Activated CD4-positive, CD25-positive, alpha-beta regulatory T cell treated with anti-CD3 and anti-CD28 coated beads, Interleukin-2, amount 50 U/mL, for 24 hours (primary cell): Measurements from ENCODE around the gene TRIM31.

Experiments
- ATAC-seq, 2 donors: fragments of 150-1000 bp; cut with Tn5 transposase; one replicate each; pipeline ENCODE4 v1.10.0; 2021; ENCODE audit warnings: mild to moderate bottlenecking in 1 of 2, moderate library complexity in 1 of 2

The TRIM31 gene, protein sequence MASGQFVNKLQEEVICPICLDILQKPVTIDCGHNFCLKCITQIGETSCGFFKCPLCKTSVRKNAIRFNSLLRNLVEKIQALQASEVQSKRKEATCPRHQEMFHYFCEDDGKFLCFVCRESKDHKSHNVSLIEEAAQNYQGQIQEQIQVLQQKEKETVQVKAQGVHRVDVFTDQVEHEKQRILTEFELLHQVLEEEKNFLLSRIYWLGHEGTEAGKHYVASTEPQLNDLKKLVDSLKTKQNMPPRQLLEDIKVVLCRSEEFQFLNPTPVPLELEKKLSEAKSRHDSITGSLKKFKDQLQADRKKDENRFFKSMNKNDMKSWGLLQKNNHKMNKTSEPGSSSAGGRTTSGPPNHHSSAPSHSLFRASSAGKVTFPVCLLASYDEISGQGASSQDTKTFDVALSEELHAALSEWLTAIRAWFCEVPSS

DNA sequence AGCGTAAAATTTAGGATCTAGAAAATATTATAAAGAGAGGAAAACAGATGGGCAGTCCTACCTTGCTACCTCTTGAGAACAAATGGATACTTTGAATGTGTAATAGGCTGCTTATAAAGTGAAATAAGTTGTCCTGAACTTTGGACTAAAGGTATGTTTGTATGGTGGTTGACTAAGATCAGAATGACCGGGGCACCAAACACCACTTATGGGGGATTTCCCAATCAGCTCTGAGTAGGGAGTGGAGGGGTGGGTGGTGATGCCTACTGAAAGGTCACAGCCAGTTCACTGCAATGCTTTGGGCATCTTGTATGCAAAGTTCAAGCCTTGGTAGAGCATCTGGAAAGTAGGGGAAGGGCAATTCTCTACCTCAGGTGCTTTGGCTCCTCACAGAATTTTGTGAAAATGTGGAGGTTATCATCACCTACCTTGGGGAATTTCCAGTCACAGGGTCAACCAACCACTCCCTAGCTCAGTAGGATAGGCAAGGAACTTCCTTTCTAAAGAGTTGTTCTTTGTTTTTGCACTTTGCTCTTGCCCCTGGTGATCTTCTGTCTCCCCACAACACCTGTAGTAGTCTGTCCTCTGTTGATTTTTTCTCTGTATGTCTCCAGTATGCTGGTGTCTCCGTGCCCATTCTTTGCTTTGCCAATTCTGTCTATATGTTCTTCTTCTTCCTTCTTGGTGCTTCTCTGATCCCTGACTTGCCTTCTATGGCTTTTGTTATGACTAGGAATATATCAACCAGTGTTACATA lies at the start of gene TRIM31:
TSS of gene TRIM31 (minus strand) at position 88 of the 757 bp plus-strand sequence. CDS start 285 bp downstream, outside the sequence.
- peak; percentile 60 to 72 for ATAC-seq

DNA sequence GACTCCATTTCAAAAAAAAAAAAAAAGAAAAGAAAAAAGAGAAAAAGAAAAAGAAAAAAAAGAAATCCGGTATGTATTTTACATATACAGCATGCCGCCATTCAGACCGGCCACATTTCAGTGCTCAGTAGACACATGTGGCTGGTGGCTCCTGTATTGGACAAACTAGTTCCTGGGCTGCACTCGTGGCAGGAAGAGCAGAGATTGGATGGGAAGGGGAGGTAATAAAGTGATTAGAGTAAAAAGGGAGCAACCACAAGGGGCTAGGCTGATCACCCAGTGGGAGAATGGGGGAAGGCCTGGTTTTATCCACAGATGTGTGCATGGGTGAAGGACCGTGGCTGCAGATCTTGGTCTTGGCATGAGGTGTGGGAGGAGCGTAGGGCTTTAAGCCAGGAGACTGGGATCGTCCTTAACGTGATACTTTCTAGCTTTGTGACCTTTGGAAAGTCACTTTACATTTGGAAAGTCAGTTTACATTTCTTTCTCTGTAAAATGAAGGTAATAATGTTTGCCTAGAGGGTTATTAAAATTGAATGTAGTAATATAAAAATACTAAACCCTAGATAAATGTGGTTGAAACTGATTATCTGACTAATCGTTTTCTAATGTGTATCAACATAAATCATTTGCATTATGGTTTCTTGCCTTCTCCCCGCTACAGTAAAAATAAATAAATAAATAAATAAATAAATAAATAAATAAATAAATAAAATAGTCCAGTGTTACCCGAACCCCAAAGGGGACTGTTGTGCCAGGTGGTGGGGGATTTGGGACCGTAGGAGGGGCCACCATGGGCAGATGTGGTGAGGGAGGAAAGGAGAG lies 49.6 kb upstream of the TRIM31 start:
- peak; percentile 52 to 55 for ATAC-seq

DNA sequence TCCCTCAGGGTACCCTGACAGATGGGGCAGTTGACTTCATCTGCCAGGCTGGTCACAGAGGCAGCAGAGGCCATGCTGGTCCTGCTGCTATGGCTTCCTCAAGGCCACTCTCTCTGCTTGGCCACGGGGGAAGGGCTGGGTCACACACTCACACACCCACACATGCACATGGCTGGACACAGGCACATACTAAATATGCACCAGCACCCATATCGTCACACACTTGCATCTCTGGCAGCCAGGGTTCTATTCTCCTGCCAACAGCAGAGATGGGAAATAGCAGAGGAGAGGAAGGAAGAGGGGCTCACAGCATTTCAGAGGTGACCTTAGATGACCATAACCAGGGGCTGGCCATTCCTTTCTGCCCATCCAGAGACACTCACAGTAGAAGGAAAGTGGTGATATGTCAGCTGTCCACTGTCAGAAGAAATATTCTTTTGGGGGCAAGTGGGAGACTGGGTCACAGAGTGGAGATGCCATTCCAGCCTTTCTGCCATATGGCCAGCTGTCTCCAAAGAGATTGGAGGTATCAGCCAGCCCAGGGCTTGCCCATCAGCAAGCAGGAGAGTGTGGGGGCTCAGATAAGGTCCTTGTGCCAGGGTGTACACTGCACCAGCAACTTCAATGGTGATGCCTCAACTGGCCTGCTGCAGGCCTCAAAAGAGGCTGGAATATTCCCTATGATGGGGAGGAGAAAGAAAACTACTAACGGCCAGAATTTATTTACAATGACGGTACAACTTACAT lies 48.1 kb upstream of the TRIM31 start, which contains the start of gene TRIM10:
TSS of gene TRIM10 (minus strand) at position 427 of the 747 bp plus-strand sequence. CDS start at position 74, 353 bp downstream.
- ATAC-seq, result no peak

DNA sequence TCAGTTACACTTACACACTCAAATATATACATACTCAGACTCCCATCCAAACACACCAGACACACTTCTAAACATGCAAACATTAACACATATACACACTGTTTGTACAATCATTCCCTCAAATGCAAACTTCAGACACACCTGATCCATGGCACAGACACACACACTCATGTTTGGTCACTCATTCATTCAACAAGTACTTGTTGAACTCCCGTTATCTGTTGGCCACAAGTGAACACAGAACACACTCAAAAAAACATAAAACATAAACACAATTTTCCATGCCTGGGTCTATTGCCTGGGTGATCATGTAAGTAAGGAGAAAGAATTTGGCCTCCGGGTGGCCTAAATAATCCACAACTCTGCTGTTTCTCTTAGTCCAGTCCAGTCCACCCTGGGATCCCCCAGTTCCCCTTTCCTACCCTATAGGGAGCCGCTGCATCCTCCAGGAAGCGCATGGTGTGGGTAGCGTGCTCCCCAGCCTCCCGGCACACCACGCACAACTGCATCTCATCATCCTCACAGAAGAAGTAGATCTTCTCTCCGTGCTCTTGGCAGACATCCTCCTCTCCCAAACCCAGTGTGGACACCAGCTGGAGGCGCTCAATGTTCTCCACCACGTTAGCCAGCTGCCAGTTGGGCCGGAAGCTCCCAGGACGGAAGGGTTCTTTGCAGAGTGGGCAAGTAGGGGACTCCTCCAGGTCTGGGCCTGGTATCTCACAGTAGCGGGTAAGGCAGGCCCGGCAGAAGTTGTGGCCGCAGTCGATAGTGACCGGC lies 47.3 kb upstream of the TRIM31 start:
- ATAC-seq, result no peak

DNA sequence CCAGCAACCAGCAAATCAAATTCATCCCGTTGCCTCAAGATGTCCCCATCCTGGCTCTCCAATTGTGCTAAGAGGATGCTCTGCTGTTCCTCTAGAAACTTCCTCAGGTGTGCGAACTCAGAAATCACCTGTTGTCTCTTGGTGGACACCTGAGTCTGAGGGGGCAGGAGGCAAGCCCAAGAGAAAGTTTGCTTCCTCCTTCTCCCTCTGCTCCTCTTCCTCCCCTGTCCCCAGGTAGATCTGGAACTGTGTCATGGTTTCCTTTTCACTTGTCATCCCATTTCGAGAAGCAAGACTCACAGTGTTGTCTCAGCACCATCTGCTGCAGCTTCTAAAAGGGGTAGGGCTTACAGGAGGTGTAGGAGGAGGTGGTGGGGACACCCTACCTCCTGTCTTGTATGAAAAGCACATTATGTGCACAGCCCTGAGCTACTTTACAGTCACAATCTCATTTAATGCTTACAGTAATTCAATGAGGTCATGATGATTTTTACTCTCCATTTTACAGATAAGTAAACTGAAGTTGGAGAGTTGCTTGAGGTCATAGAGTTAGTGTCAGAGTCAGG lies 45.7 kb upstream of the TRIM31 start:
- peak; percentile 59 to 71 for ATAC-seq

DNA sequence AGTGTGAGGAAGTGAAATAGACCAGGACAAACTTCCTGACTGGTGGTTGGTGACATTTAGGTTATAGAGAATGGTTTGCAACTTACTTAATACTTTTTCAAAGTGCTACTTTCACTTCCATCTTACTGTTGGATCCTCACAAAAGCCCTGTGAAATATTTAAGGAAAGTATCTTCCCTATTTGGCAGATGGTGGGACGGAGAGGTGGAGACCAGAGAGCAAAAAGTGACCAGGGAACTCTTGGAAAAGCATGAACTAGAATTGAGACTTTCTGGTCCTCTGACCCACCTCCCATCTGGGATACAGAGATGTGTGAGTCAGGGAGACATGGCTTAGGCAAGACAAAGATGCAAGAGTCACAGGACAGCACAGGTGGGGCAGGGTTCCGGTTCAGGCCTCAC lies 45.1 kb upstream of the TRIM31 start:
- ATAC-seq, result no peak

DNA sequence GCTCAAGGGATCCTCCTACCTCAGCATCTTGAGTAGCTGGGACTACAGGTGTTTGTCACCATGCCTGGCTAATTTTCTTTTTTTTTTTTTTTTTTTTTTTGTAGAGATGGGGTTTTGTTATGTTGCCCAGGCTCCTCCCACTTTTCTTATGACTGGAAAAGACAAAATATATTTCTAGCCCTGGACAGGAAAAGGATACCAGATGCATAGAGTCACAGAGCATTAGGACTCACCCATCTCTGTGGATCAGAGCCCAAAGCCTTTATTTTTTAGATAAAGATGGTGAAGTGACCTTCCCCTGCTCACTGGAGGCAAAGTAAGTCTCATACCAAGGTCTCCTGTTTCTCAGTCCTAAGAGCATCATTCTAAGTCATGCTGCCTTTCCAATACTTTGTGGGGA lies 44.7 kb upstream of the TRIM31 start:
- no peak for ATAC-seq

DNA sequence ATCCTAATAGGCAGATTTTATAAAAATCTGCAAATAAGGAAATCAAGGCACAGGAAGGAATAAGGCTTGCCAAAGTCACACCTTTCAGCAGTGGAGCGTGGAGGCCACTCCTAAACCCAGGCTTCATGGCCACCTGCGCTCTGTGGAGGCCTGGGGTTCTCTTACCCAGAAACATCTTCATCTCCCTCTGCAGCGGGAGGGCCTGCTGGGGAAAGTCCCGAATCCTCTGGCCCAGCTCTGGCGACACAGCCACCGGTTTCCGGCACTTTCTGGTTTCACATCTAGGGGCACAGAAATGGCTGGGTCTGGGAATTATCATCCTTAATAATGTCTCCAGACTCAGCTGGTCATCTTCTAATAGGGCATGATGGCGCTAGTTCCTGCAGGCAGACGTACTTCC lies 43.9 kb upstream of the TRIM31 start:
- ATAC-seq, result no peak

DNA sequence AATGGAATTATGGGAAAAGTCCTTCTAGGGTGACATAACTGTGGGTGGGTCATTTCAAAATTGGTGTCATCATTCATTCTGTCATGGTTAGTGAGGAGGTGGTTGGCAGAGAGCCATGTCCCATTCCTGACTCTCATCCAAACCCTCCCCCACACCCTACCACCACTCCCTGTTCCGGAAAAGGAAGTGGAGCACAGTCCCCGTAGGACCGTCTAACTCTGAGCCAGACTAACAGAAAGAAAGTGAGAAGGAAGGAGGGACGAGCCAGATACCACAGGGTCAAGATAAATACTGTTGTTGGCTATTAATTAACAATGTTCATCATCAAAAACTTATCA lies 43.3 kb upstream of the TRIM31 start:
- no peak for ATAC-seq

DNA sequence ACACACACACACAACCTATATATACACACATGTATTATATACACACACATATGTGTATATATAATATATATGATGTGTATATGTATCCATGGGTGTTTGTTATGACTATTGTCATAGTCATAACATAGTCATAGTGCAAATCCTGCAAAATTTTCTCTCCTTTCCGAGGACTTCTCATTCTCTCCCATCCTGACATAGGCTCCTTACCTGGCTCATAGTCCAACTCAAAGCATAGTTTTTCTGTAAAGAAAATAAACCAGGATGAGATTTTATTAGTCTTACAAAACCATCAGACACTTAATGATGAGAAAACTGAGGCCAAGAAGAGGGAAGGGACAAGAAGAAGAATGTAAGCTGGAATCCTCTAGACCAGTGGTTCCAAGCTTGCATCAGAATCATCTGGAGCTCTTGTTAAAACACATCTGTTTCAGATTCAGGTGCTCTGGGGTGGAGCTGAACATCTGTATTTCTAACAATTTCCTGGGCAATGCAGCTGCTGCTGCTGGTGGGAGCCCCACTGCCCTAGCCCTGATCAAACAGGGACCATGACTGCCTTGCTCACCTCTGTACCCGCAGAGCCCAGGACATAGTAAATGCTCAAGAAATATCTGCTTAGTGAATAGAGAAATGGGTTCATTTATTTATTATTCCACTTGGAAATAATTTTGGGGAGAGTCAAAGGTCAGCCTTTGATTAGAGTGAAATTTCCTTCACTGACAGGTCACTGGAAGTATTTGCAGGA lies 42.8 kb upstream of the TRIM31 start:
- ATAC-seq, result no peak

DNA sequence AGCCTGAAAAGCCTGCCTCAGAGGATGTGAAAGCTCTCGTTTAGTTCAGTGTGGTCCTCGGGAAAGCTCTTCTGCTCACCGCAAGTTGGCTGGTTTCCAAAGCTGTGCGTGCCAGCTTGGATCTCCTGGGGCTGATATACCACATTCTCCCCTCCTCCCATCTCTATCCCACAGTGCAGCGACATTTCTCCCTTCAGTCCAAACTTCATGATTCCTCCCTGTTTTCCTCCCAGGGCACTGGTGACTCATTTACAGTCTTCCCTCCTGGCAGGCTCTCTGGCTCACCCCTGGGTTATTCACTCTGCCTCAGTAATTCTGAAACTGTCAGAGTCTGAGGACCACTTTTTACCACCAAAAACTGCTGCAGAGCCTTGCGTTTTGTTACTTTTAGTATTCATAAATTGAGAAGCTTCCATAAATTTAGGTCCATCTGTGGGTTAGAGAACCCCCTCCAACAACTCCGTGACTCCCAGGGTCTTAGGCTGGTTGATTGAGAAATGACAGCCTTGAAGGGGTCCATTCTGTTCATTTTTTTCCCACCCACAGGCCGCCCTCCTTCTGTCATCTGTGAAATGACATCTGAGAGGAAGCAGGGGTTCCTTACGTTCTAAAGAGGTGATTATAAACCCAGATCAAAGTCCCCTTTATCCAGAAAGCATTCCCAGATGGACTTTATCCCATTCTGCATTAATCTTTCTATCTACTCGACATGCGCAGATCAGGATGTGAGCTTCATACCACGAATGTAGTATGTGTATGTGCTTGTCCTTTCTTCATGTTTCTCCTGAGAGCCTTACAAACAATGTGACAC lies 42.0 kb upstream of the TRIM31 start:
- ATAC-seq, result no peak

DNA sequence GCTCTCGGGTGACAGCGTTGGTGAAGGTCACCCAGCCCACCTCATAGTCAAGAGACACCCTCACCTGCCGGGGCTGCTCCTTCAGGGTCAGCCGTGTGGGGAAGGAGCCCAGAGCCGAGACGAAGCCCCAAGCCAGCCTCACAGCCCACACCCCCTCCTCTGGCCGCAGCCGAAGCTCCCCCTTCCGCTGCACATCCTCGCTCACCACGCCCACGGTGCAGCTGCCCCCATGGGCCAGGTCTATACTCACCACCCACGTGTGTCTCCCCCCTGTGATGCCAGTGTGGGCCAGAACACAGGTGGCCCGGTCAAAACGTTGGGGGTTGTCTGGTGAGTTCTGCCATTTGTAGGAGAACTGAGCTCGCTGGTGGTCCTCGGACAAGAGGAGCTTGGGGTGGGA lies 41.2 kb upstream of the TRIM31 start:
- ATAC-seq, result no peak

DNA sequence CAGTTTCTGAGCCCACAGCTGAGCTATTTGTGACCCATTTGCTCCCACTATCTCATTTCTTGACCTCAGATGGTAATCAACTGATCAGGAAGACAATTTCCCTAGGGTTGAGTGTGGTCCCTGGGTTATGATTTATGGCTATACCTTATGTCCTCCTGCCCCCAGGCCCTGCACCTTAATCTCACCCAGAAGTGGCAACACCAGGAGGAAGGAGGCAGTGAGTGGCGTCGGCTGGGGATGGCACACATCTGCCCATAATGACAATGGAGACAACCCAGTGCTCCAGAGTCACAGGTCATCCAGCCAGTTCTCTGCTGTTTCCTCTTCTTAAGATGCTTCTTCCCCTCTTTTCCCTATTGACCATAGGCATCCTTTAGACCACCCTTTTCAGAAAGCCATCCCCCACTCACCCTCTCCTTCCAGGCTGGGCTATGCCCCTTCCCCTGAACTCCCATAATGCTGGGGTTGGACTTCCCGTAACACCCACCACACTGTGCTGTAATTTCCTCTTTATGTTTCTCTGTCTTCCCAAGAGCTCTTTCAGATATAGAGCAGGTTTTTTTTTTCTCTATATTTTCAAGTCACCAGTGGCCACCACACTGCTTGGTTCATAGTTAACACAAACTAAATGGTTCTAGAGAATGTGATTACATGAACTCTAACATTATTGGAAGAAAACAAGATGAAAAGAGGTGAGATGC lies 40.2 kb upstream of the TRIM31 start:
- ATAC-seq, result no peak

DNA sequence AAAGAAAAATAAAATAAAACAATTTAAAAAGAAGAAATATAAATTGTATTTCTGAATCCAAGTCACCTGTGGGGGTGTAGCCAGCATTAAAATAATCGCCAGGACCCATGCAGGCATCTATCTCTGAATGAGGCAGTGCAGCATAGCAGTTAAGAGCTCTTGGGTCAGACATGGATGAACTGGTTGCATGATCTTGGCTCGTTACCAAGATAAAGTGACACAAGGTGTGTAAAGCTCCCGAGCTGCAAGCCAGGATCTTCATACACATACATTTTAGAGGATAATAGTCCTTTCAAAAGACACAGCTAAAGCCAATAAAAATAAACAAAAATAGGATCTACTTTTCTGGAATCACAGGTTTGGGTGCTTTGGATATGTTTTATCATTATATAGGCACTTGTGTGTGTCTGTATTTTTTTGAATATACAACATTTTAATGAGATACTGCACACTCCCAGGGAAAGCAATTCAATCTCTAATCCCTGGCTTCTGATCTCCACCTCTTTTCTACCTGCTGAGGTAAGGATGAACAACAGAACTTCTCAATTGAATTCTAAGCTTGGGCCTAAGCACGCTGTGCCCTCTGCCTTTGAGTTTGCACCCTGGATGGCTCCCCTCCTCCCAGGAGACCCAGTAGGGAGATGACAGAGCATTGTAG lies 39.3 kb upstream of the TRIM31 start:
- no peak for ATAC-seq

DNA sequence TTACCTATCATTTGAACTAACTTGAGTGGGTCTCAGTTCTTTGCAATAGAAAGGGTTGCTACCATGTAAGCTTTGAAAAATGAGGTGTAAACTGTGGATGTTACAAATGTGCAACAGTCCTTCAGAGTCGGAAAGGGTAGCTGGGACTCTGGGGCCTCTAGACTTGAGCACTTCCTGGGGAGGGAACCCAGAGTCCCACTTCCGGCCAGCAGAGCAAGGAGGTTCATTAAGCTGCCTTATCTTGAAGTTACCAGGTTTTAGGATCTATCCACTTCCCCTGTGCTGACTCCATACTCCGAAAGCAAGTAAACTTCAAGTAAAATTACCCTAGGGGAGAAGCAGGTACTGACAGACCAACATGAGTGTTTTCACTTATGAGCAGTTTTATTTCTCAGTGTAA lies 38.7 kb upstream of the TRIM31 start:
- ATAC-seq, result no peak

DNA sequence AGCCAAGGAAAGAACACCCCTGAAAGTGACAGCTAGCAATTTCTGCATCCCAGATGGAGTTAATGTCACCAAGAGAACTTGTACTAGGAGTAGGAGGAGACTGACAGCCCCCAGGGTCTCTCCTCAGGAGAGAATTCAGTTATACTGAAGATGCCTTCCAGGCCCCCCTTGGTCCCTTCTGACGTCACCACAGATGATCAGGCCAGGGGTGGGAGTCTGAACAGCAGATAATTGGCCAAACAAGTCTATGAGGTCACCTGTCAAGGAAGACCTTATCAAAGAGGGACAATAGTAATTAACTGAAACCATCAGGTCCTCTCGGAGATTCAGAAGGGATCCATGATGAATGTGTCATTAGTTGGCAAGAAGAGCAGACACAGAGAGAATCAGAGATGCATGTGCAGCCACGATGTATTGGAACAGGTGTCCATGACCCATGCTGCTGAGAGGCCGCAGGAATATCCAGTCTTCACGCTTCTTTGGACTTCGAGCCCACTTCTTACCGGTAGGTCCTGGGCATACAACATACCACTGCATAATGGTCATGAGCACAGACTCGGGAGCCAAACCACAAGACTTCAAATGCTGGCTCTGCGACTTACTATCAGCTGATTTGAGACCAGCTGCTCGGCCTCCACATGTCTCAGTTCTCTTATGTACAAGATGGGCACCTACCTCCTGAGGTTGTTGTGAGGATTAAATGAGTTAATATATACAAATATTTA lies 37.9 kb upstream of the TRIM31 start:
- no peak for ATAC-seq

DNA sequence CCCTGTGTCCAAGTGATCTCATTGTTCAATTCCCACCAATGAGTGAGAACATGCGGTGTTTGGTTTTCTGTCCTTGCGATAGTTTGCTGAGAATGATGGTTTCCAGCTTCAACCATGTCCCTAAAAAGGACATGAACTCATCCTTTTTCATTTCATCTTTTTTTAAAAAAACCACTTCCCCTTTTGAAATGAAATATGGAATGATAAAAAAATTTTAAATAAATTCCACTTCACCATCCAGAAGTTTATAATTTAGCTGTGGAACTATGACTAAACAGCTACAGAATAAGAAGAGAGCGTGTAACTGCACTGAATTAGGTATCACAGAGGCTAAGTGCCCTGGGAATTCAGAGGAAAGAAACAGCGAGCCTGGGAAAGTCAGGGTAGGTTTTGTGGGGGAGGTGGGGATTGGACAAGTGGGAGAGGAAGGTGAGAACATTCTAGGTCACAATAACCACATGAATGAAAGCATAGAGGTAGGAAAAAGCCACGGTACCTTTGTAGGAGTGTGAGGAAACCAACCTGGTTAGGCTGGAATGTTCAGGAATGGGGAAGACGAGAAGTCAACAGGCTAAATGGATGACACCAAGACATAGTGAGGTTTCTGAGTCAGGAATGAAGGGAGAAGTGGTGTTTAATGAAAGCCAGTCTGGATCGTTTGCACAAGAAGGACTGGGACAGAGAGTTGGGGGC lies 37.1 kb upstream of the TRIM31 start:
- ATAC-seq, result no peak
